HL-60 (cell line): ENCODE results near the gene TSGA10.

Experiments
- DNase-seq, 2 experiments: peaks; one replicate each; pipeline ENCODE4 v3.0.0-alpha.2; 2010 to 2020; ENCODE audit warnings: low read depth in 1 of 2, low spot score in 1 of 2
- H3K27ac ChIP-seq: fragments of 250-450 bp; sonication (Bioruptor Pico); replicated peaks from 2 replicates; pipeline ENCODE4 v1.5.1; 2020; ENCODE audit warnings: mild to moderate bottlenecking, moderate library complexity
- H3K27me3 ChIP-seq: fragments of 250-450 bp; sonication (Bioruptor Pico); 2 replicates; pipeline ENCODE4 v1.5.1; 2021; ENCODE audit warnings: mild to moderate bottlenecking, moderate library complexity; ENCODE audit not compliant: insufficient read depth, poor library complexity, severe bottlenecking
- H3K4me3 ChIP-seq: replicated peaks from 2 replicates; pipeline ENCODE4 v1.5.1; 2011; ENCODE audit warnings: mild to moderate bottlenecking, control low read depth, low read length; ENCODE audit not compliant: insufficient read depth
- GABPA ChIP-seq: IDR thresholded peaks from 2 replicates; pipeline ENCODE4 v1.6.1; 2012; ENCODE audit warnings: low read depth
- POLR2AphosphoS5 ChIP-seq: IDR thresholded peaks from 2 replicates; pipeline ENCODE4 v1.6.1; 2012; ENCODE audit warnings: low read depth
- SPI1 ChIP-seq: IDR thresholded peaks from 2 replicates; pipeline ENCODE4 v1.6.1; 2012; ENCODE audit warnings: low read depth, mild to moderate bottlenecking, borderline replicate concordance
- TF ChIP-seq, protein P1 (sequence below): IDR thresholded peaks from one replicate; pipeline ENCODE4 v1.5.1; 2011; ENCODE audit warnings: low read length, control low read depth, inconsistent platforms; ENCODE audit not compliant: insufficient read depth
- TF ChIP-seq, protein P2 (sequence below): IDR thresholded peaks from 2 replicates; pipeline ENCODE4 v1.6.1; 2012; ENCODE audit warnings: low read depth; ENCODE audit not compliant: insufficient replicate concordance

Gene TSGA10

DNA sequence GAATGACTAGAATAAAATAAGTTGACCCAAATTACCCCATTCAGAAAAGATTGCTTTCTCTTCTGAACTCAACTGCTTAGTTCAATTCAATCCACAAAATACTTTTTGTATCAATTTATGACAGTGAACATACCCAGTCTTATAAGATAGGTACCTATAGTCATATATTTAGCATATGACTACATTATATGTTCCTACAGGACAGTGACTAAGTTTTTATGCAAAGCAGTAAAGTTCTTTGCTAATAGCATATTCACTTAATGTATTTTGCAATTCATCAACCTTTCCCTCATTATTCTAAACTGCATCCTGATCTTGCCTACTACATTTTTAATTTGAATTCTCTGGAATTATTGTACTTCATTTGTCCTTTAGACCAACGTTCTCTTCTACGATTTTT, 43.5 kb downstream of the TSGA10 start:
- no peak for DNase-seq
- Histone ChIP-seq H3K27me3 (no peaks in the 10 kb centered on the region), H3K4me3 (no peak overlapping the region), H3K27ac (no peak overlapping the region)
- TF ChIP-seq, protein P1, sequence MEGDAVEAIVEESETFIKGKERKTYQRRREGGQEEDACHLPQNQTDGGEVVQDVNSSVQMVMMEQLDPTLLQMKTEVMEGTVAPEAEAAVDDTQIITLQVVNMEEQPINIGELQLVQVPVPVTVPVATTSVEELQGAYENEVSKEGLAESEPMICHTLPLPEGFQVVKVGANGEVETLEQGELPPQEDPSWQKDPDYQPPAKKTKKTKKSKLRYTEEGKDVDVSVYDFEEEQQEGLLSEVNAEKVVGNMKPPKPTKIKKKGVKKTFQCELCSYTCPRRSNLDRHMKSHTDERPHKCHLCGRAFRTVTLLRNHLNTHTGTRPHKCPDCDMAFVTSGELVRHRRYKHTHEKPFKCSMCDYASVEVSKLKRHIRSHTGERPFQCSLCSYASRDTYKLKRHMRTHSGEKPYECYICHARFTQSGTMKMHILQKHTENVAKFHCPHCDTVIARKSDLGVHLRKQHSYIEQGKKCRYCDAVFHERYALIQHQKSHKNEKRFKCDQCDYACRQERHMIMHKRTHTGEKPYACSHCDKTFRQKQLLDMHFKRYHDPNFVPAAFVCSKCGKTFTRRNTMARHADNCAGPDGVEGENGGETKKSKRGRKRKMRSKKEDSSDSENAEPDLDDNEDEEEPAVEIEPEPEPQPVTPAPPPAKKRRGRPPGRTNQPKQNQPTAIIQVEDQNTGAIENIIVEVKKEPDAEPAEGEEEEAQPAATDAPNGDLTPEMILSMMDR, result no peak
- TF ChIP-seq SPI1, result no peak
- TF ChIP-seq POLR2AphosphoS5, result no peak
- TF ChIP-seq, protein P2, sequence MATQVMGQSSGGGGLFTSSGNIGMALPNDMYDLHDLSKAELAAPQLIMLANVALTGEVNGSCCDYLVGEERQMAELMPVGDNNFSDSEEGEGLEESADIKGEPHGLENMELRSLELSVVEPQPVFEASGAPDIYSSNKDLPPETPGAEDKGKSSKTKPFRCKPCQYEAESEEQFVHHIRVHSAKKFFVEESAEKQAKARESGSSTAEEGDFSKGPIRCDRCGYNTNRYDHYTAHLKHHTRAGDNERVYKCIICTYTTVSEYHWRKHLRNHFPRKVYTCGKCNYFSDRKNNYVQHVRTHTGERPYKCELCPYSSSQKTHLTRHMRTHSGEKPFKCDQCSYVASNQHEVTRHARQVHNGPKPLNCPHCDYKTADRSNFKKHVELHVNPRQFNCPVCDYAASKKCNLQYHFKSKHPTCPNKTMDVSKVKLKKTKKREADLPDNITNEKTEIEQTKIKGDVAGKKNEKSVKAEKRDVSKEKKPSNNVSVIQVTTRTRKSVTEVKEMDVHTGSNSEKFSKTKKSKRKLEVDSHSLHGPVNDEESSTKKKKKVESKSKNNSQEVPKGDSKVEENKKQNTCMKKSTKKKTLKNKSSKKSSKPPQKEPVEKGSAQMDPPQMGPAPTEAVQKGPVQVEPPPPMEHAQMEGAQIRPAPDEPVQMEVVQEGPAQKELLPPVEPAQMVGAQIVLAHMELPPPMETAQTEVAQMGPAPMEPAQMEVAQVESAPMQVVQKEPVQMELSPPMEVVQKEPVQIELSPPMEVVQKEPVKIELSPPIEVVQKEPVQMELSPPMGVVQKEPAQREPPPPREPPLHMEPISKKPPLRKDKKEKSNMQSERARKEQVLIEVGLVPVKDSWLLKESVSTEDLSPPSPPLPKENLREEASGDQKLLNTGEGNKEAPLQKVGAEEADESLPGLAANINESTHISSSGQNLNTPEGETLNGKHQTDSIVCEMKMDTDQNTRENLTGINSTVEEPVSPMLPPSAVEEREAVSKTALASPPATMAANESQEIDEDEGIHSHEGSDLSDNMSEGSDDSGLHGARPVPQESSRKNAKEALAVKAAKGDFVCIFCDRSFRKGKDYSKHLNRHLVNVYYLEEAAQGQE, result no peak
- TF ChIP-seq GABPA, result no peak

DNA sequence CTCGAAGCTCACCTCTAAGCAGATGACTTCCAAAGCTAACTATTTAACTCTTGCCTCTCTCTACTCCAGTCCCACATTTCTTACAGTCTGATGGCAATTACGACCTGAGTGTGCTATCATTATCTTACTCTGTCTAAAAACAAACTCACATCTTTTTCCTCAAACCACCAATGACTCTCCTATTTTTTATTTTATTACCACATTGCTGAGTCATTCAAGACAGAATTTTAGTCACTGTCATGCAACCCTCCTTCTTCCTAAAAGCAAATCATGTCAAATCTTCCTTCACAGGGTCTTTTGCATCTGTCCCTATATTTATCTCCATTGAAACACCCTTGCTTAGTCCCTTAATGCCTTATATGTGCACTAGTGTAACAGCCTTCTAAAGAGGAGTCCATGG, 47.8 kb downstream of the TSGA10 start:
- no peak overlapping the region for H3K27ac ChIP-seq
- DNase-seq, result no peak
- no peak for TF ChIP-seq POLR2AphosphoS5
- TF ChIP-seq, protein P1, result no peak
- TF ChIP-seq, protein P2, result no peak
- no peak overlapping the region for H3K4me3 ChIP-seq
- no peaks in the 10 kb centered on the region for H3K27me3 ChIP-seq

DNA sequence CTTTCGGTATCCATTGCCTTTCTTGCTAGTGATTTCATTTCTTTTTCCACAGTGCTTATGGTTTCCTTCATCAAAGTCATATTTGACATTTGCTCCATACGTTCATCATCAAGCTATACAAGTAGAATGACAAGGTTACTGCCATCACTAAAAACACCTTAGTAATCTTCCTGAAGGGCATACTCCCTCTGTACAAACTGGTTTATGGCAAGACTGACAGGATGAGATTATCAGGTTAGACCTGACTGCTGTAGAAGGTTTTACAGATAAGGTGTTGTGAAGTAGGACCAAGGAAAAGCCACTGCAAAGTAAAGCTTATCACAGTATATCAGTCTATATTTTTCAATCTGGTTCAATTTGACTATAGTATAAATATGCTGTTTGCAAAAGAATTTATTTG, 50.7 kb downstream of the TSGA10 start:
- TF ChIP-seq, protein P2, result no peak
- TF ChIP-seq POLR2AphosphoS5 (no peak), GABPA (no peak), SPI1 (no peak)
- TF ChIP-seq, protein P1, result no peak

More for the DNA sequence above, 50.7 kb downstream of the TSGA10 start:
- Histone ChIP-seq H3K4me3 (no peak overlapping the region), H3K27ac (no peak overlapping the region), H3K27me3 (no peaks in the 10 kb centered on the region)
- no peak for DNase-seq
